GM12878 (cell line): Measurements from ENCODE around the gene OTUD4. TPM values are rescaled to one million over a fixed set of nuclear protein-coding genes. Genes with fewer than 3 reads are reported as not detected.

Experiments
- CBX3 ChIP-seq: fragments of 200-600 bp; sonication (generic); IDR thresholded peaks from 2 replicates; pipeline ENCODE4 v1.6.1; 2016; ENCODE audit warnings: low read depth, borderline replicate concordance
- CHD1 ChIP-seq: IDR thresholded peaks from 2 replicates; pipeline ENCODE4 v1.6.1; 2012; ENCODE audit warnings: low read depth, low read length, improper control_type of control experiment
- FOXM1 ChIP-seq: IDR thresholded peaks from 2 replicates; pipeline ENCODE4 v1.6.1; 2012; ENCODE audit warnings: low read depth, mild to moderate bottlenecking, inconsistent platforms, low read length, moderate library complexity
- GABPA ChIP-seq: IDR thresholded peaks from 2 replicates; pipeline ENCODE4 v1.6.1; 2014; ENCODE audit warnings: antibody characterized with exemption, low read depth, mild to moderate bottlenecking, inconsistent platforms
- MXI1 ChIP-seq: fragments of 150-350 bp; IDR thresholded peaks from 2 replicates; pipeline ENCODE4 v1.6.1; 2011; ENCODE audit warnings: low read depth, mild to moderate bottlenecking, inconsistent platforms, low read length, improper control_type of control experiment
- NBN ChIP-seq: fragments of 450-650 bp; IDR thresholded peaks from 2 replicates; pipeline ENCODE4 v1.6.1; 2016
- RB1 ChIP-seq: fragments of 450-650 bp; formaldehyde crosslinking; IDR thresholded peaks from 2 replicates; pipeline ENCODE4 v1.6.1; 2017; ENCODE audit warnings: mild to moderate bottlenecking, borderline replicate concordance
- SP1 ChIP-seq: IDR thresholded peaks from one replicate; pipeline ENCODE4 v1.6.1; 2011; ENCODE audit warnings: low read depth, low read length
- STAT3 ChIP-seq: IDR thresholded peaks from 2 replicates; pipeline ENCODE4 v1.6.1; 2011; ENCODE audit warnings: low read depth, low read length, improper control_type of control experiment
- SUPT20H ChIP-seq: IDR thresholded peaks from 2 replicates; pipeline ENCODE4 v1.6.1; 2011; ENCODE audit warnings: low read depth, mild to moderate bottlenecking, low read length, moderate library complexity, borderline replicate concordance; ENCODE audit not compliant: control insufficient read depth
- TARDBP ChIP-seq: IDR thresholded peaks from 2 replicates; pipeline ENCODE4 v1.6.1; 2016; ENCODE audit warnings: borderline replicate concordance
- WRNIP1 ChIP-seq: IDR thresholded peaks from 2 replicates; pipeline ENCODE4 v1.6.1; 2011; ENCODE audit warnings: low read depth, low read length, improper control_type of control experiment, borderline replicate concordance
- polyA plus RNA-seq, 11 experiments: library from polyadenylated mRNA; depleted of rRNA in 4 of 11; unstranded in 6 of 11; stranded (reverse) in 5 of 11; fragments of >200 nt; fragmentation: Nextera tagmentation in 4 of 11; fragmentation: Illumina TruSeq in 1 of 11; extraction: Ambion mirVana in 4 of 11; extraction: Trizol in 1 of 11; gene quantifications; 1 replicate in 1 of 11; 2 replicates in 10 of 11; pipeline versions ENCODE4 v1.2.1 to v1.2.3, GENCODE V29; 2011 to 2016; ENCODE audit warnings: inconsistent platforms in 2 of 11, missing spikeins in 2 of 11, low read depth in 1 of 11
- total RNA-seq, 4 experiments: library from RNA; depleted of rRNA in 3 of 4; stranded (reverse); fragments of >200 nt in 3 of 4; fragmentation: Illumina TruSeq in 1 of 4; extraction: Trizol in 1 of 4; gene quantifications; 2 replicates each; pipeline versions ENCODE4 v1.2.1 to v1.2.3, GENCODE V29; 2013 to 2021
- TF ChIP-seq, protein P1 (sequence below), 3 experiments: IDR thresholded peaks in 2 of 3; conservative IDR thresholded peaks in 1 of 3; 2 replicates each; pipeline ENCODE4 v1.5.1; 2011; ENCODE audit warnings: low read depth in 3 of 3, low read length in 3 of 3, mild to moderate bottlenecking in 3 of 3, control low read depth in 2 of 3, moderate library complexity in 2 of 3, inconsistent platforms in 1 of 3, mixed read lengths in 1 of 3; ENCODE audit not compliant: control insufficient read depth in 2 of 3, insufficient read depth in 1 of 3; ENCODE audit errors: extremely low read depth in 1 of 3
- TF ChIP-seq, protein P2 (sequence below): fragments of 450-650 bp; IDR thresholded peaks from 2 replicates; pipeline ENCODE4 v1.6.1; 2017; ENCODE audit warnings: mild to moderate bottlenecking, moderate library complexity
- TF ChIP-seq, protein P3 (sequence below): fragments of 450-650 bp; IDR thresholded peaks from 2 replicates; pipeline ENCODE4 v1.6.1; 2017; ENCODE audit warnings: mild to moderate bottlenecking
- TF ChIP-seq, protein P4 (sequence below): fragments of 450-650 bp; formaldehyde crosslinking; IDR thresholded peaks from 2 replicates; pipeline ENCODE4 v1.5.0; 2022; ENCODE audit warnings: mild to moderate bottlenecking, missing genetic modification characterization
- TF ChIP-seq, protein P5 (sequence below): IDR thresholded peaks from 2 replicates; pipeline ENCODE4 v1.6.1; 2011; ENCODE audit warnings: low read depth, mild to moderate bottlenecking, low read length, moderate library complexity, borderline replicate concordance; ENCODE audit errors: extremely low read depth

The OTUD4 gene
- total and polyA plus RNA-seq, 10 of the 15 experiments (the other 5 are each of a cell fraction or from before 2014, with no cell fraction given): 2.2 to 26.3 (median 14.2) TPM

DNA sequence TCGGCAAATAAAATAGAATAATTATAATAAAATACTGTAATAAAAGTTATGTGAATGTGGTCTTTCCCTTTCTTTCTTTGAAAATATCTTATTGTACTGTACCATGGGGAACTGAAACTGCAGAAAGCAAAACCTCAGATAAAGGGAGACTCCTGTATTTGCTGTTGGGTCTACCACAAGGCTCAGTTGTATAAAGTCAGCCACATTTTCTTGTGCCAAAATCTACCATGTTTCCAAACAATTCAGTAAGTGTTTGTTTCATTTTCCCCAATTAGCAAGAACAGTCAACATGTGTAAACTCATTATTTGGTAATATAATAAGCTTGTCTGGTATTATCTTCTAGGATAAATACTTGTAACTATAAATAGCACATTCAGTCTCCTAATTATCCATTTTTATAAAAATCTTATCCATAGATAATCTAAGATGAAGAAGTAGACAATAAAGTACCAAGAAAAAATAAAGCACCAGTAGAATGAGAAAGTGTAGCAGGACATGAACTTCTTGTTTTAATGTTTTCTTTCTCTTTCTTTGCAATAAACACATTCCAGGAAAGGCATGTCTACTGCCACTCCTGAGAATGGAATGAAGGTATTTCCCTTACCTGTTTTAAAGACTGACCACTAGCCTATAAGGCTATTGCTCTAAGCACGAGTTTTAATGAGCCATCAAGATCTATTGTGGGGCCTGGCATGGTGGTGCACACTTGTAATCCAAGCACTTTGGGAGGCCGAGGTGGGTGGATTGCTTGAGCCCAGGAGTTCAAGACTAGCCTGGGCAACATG, 15.0 kb upstream of the OTUD4 start (continued):
- TF ChIP-seq, protein P1, sequence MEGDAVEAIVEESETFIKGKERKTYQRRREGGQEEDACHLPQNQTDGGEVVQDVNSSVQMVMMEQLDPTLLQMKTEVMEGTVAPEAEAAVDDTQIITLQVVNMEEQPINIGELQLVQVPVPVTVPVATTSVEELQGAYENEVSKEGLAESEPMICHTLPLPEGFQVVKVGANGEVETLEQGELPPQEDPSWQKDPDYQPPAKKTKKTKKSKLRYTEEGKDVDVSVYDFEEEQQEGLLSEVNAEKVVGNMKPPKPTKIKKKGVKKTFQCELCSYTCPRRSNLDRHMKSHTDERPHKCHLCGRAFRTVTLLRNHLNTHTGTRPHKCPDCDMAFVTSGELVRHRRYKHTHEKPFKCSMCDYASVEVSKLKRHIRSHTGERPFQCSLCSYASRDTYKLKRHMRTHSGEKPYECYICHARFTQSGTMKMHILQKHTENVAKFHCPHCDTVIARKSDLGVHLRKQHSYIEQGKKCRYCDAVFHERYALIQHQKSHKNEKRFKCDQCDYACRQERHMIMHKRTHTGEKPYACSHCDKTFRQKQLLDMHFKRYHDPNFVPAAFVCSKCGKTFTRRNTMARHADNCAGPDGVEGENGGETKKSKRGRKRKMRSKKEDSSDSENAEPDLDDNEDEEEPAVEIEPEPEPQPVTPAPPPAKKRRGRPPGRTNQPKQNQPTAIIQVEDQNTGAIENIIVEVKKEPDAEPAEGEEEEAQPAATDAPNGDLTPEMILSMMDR (IDR thresholded peaks at IDR 0.05 in 2 of 3, conservative IDR thresholded peaks at IDR 0.05 in 1 of 3; ENCODE audit: control insufficient read depth in 2 of 3, extremely low read depth in 1 of 3, insufficient read depth in 1 of 3, low read depth in 3 of 3, low read length in 3 of 3): no peak
- no peak for TF ChIP-seq RB1
- no peak for TF ChIP-seq SUPT20H
- no peak for TF ChIP-seq CHD1
- no peak for TF ChIP-seq TARDBP
- TF ChIP-seq, protein P2, sequence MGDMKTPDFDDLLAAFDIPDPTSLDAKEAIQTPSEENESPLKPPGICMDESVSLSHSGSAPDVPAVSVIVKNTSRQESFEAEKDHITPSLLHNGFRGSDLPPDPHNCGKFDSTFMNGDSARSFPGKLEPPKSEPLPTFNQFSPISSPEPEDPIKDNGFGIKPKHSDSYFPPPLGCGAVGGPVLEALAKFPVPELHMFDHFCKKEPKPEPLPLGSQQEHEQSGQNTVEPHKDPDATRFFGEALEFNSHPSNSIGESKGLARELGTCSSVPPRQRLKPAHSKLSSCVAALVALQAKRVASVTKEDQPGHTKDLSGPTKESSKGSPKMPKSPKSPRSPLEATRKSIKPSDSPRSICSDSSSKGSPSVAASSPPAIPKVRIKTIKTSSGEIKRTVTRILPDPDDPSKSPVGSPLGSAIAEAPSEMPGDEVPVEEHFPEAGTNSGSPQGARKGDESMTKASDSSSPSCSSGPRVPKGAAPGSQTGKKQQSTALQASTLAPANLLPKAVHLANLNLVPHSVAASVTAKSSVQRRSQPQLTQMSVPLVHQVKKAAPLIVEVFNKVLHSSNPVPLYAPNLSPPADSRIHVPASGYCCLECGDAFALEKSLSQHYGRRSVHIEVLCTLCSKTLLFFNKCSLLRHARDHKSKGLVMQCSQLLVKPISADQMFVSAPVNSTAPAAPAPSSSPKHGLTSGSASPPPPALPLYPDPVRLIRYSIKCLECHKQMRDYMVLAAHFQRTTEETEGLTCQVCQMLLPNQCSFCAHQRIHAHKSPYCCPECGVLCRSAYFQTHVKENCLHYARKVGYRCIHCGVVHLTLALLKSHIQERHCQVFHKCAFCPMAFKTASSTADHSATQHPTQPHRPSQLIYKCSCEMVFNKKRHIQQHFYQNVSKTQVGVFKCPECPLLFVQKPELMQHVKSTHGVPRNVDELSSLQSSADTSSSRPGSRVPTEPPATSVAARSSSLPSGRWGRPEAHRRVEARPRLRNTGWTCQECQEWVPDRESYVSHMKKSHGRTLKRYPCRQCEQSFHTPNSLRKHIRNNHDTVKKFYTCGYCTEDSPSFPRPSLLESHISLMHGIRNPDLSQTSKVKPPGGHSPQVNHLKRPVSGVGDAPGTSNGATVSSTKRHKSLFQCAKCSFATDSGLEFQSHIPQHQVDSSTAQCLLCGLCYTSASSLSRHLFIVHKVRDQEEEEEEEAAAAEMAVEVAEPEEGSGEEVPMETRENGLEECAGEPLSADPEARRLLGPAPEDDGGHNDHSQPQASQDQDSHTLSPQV: no peak
- peak; percentile 16; the same call in 1 of the 2 replicates for TF ChIP-seq NBN
- TF ChIP-seq GABPA: no peak
- TF ChIP-seq, protein P3, sequence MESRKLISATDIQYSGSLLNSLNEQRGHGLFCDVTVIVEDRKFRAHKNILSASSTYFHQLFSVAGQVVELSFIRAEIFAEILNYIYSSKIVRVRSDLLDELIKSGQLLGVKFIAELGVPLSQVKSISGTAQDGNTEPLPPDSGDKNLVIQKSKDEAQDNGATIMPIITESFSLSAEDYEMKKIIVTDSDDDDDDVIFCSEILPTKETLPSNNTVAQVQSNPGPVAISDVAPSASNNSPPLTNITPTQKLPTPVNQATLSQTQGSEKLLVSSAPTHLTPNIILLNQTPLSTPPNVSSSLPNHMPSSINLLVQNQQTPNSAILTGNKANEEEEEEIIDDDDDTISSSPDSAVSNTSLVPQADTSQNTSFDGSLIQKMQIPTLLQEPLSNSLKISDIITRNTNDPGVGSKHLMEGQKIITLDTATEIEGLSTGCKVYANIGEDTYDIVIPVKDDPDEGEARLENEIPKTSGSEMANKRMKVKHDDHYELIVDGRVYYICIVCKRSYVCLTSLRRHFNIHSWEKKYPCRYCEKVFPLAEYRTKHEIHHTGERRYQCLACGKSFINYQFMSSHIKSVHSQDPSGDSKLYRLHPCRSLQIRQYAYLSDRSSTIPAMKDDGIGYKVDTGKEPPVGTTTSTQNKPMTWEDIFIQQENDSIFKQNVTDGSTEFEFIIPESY: no peak
- TF ChIP-seq MXI1: no peak
- no peak for TF ChIP-seq STAT3
- no peak for TF ChIP-seq SP1
- TF ChIP-seq, protein P4, sequence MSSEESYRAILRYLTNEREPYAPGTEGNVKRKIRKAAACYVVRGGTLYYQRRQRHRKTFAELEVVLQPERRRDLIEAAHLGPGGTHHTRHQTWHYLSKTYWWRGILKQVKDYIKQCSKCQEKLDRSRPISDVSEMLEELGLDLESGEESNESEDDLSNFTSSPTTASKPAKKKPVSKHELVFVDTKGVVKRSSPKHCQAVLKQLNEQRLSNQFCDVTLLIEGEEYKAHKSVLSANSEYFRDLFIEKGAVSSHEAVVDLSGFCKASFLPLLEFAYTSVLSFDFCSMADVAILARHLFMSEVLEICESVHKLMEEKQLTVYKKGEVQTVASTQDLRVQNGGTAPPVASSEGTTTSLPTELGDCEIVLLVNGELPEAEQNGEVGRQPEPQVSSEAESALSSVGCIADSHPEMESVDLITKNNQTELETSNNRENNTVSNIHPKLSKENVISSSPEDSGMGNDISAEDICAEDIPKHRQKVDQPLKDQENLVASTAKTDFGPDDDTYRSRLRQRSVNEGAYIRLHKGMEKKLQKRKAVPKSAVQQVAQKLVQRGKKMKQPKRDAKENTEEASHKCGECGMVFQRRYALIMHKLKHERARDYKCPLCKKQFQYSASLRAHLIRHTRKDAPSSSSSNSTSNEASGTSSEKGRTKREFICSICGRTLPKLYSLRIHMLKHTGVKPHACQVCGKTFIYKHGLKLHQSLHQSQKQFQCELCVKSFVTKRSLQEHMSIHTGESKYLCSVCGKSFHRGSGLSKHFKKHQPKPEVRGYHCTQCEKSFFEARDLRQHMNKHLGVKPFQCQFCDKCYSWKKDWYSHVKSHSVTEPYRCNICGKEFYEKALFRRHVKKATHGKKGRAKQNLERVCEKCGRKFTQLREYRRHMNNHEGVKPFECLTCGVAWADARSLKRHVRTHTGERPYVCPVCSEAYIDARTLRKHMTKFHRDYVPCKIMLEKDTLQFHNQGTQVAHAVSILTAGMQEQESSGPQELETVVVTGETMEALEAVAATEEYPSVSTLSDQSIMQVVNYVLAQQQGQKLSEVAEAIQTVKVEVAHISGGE (CRISPR knock-in tag): no peak
- TF ChIP-seq, protein P5, sequence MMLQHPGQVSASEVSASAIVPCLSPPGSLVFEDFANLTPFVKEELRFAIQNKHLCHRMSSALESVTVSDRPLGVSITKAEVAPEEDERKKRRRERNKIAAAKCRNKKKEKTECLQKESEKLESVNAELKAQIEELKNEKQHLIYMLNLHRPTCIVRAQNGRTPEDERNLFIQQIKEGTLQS: no peak
- no peak for TF ChIP-seq WRNIP1
- peak; percentile 72; the same call in 1 of the 2 replicates for TF ChIP-seq FOXM1
- TF ChIP-seq CBX3: no peak
